Erythroblast (primary cell): ENCODE data around the gene SPATA4.

Source experiments
- GATA1 ChIP-seq: IDR thresholded peaks from 2 replicates; pipeline ENCODE4 v1.6.1; 2011; ENCODE audit warnings: low read depth, mild to moderate bottlenecking, control low read depth, low read length, moderate library complexity
- POLR2A ChIP-seq: IDR thresholded peaks from 2 replicates; pipeline ENCODE4 v1.6.1; 2011; ENCODE audit warnings: mild to moderate bottlenecking, low read length

GRCh38 chr4:176185051-176185450 lies 10.3 kb downstream of the SPATA4 start:
- TF ChIP-seq POLR2A = no peak
- no peak for TF ChIP-seq GATA1
